HS-27A (cell line): ENCODE data around the gene PRR16.
"Not testable (repeated sequence)": the region's sequence is repeated elsewhere in the genome, so short reads cannot be mapped to it uniquely, and the experiment has no call there.

Source experiments
- DNase-seq: peaks from one replicate; pipeline ENCODE4 v3.0.0-alpha.2; 2012; ENCODE audit warnings: low read depth, missing footprints

The PRR16 gene

GRCh38 chr5:120463991-120464626, at the start of gene PRR16:
TSS of gene PRR16 (plus strand) at chr5:120464300.
- DNase-seq = no peak

DNA sequence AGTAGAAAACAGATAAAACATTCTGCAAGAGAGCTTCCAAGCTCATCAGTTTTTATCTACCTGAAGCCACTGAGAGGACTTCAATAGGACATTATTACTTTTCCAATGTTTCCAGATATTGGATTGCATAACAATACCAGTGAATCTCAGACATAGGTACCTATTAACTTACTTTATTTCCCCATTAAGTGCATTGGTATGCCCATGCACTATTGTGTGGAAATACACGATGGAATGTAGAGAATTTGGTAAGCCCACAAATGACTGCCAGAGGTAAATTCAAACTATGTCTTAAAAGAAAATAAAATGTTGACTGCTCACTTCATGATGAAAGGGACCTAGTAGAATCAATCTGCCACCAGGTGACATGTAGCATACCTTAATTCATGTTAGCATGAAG, 48.1 kb upstream of the PRR16 start:
- no peak for DNase-seq

DNA sequence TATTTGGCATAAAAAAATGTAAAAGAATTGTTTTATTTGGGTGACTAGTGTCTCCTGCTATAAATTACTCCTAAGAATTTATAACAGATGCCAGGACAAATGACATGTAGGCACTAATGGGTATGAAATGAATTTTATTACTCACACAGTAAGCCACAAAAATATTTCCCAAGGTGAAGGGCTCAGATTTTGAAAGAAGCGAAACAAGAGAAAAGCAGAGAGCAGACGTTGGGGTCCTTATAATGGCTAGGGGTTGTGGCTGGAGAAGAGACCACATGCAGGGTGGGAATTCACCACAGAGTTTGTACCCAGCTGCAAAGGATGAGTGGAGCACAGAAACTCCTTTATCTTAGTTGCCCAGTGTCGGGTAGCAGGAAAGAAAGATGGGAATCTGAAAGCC, 45.0 kb upstream of the PRR16 start:
- DNase-seq = no peak

- DNase-seq = not testable (repeated sequence)
Observed at GRCh38 chr5:120426633-120427275, 37.3 kb upstream of the PRR16 start.

GRCh38 chr5:120430572-120430971, 33.5 kb upstream of the PRR16 start:
- no peak for DNase-seq

DNA sequence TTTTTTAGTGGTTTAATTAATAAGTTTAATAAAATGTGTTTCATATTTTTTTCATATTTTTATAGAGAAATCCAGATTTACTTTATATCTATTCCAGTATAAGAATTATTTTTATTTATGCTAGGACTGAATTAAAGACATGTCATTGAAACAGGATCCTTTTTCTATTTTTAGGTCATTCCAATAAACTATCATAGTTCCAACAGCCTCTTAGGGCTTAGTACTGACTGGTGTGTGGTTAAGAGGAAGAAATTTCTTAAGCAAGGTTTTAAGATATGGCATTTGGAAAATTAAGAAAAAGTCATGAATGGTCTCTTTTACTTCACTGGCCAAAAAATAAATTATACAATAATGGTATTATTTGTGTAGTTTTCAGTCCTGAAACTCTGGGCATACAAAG, 31.2 kb upstream of the PRR16 start:
- no peak for DNase-seq

DNA sequence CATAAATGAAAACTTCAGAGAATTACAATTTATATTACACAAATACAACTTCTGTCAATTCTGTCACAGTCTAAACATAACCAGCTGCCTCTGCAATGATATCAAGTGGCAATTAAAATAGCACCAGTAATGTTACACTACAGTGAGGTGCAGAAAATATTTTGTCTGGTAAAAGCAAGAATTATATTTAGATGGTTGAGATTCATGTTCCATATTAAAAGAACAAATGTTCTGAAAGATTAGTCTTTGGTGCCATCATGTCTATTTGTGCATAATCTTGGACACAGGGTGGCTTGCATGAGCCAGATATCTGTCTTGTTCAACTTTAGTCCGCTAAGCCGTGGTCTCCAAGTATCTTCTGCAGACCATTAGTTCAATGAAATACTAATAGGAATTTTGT, 29.0 kb upstream of the PRR16 start:
- DNase-seq = no peak

DNA sequence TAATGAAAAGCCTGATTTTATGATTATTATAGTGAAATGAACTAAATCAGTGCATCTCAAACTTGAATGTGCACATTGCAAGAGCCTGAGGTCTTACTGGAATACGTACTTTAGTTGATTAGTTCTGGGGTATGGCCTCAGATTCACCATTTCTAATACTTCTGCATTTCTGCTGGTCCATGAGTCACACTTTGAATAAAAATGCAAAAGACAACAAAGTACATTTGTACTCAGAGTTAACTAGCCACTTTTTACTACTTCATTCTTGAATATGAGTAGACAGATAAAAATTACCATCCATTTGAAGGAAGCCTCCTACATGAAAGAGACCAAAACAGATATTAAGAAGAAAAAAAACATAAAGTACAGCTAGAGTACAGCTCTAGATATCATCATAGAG, 27.1 kb upstream of the PRR16 start:
- DNase-seq = no peak

GRCh38 chr5:120442694-120443093, 21.4 kb upstream of the PRR16 start:
- no peak for DNase-seq

DNA sequence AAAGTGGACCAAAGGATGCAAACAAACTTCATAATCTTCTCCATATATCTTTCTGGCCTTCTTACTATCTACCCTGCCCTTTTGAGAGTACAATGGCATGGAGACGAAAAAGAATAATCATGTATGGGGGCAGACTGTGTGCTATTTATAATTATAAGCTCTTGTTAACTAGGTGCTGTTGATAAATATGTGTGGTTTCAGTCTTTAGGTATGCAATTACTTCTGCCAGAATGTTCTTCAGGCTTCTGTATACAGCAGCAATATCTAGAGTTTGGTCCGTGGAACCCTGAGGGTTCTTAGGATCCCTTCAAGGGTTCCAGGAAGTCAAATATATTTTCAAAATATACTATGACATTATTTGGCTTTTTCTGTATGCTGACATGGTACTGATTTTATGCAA, 20.5 kb upstream of the PRR16 start:
- no peak for DNase-seq

GRCh38 chr5:120446068-120446492, 18.0 kb upstream of the PRR16 start:
- no peak for DNase-seq

GRCh38 chr5:120446901-120447300, 17.2 kb upstream of the PRR16 start:
- no peak for DNase-seq

DNA sequence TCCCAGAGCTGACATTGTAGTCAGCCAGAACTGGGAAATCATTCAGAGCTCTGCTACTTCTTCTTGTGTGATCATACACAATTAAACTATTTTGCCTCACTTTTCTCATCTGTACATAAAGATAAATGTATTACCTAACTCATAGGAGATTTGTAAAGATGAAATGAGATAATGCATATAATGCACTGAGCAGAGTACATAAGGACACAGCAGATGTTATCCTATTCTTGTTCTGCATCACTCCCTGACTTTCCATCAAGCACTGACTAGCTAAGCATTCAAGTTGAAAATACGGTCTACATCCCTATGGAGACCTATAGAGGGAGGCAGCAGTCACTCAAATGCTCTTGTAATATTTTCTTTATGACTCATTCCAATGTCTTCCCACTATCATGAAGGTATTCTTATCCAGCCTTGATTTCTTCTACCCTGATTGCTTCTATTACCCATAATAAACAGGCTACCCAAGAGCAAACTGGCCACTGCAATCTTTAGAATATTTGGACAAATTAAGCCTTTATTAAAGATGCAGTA, 16.3 kb upstream of the PRR16 start:
- no peak for DNase-seq

DNA sequence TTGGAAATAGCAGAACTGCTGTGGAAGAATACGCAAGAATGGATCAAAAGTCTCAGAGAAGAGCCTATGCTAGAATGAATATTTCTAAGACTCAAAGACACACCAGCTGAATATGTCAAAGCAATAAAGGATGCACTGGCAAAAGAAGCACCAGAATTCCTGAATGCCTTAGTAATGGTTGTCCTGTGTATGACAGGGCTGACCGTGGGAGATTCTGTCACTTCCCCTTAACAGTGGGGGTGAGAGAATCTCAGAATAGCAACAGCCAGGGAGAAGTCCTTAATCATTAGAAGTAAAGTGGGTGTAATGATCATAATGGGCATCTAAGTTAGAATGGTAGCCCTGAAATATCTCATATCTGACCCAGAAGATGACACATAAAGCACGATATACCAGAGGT, 14.6 kb upstream of the PRR16 start:
- DNase-seq = no peak

DNA sequence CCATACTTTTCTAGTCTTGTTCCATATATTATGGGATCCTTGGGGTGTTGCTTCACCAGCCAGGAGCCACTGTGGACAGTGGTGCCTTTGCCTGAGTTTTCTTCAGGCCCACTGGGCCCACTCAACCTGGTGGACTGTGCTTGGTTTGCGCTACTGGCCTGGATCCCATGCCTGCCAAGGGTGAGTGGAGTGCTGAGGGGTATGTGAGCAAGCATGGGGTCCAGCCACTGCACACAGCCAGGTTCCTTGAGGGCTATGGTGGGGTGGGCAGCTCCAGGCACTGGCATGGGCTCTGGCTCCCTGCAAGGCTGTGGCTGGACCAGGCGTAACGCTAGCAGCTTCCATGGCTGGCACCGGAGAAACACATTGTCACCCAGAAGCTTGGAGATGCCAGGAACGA, 13.2 kb upstream of the PRR16 start:
- no peak for DNase-seq

DNA sequence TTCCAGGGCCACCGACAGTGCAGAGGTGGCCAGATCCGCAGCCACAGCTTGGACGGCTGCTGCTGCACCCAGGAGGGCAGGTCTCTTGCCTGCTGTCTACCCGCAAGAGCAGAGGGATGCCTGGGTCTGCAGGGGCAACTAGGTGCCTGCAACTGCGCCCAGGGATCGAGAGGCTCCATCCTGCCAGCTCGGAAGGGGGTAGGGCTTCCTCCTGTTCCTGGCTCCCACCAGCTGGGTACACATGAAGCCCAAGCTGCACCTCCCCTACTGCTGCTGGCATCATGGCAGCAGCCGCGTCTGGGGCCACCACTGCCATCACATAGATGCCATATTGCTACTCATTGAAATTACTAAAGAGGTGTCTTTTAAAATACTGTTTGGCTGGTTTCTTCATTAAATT, 12.7 kb upstream of the PRR16 start:
- DNase-seq = no peak

GRCh38 chr5:120452471-120452870, 11.6 kb upstream of the PRR16 start:
- DNase-seq = no peak

DNA sequence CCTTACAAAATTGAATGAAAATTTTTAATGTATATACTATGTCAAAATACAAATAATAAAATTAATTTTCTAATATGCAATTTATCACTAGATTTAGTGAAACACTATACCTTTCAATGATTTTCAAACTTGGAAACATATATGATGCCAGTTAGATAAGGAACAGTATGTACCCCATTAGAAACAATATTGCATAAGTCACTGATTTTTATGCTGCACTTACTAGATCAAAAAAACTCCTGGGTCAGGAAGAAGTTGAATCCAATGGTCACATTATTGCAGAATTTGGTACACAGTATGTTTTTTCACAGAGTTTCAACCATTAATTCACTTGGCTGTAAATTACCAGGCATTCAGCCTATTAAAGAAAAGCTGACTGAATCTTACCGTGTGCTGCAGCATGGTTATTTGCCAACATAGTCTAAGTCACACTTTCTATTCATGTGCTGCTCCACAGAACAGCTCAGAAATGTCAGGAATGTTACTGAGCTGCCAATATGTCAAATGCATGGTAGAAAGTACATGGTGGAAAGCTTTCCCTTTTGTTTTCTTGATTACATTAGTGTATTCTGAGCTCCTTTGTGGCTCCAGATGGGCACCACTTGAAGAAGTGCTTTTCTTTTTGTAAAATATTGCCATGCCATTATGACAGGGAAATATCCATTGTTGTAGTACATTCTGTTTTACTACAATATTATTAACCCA, 9.9 kb upstream of the PRR16 start:
- DNase-seq = no peak

DNA sequence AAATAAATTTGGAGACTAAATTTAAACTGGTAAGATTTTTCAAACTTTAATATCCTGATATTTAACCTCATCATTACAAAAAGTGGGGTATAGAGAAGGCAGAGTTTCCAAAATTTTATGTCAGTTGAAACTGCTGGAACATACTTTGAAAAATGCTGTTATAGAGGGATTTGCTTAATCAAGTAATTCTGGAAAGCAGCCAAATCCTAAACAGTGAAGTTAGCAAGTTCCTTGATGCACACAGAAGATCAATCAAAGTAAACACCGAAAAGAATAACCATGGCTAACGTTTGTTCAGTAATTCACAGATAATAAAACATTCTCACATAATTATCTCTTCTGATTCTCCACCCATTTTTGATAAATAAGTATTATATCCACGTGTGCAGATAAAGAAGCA, 8.1 kb upstream of the PRR16 start:
- no peak for DNase-seq

DNA sequence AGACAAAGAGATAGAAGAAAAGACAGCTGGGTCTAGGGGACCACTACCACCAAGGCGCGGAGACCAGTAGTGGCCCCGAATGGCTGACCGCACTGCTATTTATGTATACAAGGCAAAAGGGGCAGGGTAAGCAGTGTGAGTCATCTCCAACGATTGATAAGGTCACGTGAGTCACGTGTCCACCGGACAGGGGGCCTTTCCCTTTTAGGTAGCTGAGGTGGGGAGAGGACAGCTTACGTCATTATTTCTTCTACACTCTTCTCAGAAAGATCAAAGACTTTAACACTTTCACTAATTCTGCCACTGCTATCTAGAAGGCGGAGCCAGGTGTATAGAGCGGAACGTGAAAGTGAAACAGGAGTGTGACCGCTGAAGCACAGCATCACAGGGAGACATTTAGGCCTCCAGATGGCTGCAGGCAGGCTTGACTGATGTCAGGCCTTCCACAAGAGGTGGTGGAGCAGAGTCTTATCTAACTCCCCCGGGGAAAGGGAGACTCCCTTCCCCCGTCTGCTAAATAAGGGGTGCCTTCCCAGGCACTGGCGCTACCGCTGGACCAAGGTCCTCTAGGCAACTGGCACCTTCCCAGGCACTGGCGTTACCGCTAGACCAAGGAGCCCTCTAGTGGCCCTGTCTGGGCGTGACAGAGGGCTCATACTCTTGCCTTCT, 6.1 kb upstream of the PRR16 start:
- DNase-seq = no peak

GRCh38 chr5:120458508-120458847, 5.6 kb upstream of the PRR16 start:
- not testable (repeated sequence) for DNase-seq

DNA sequence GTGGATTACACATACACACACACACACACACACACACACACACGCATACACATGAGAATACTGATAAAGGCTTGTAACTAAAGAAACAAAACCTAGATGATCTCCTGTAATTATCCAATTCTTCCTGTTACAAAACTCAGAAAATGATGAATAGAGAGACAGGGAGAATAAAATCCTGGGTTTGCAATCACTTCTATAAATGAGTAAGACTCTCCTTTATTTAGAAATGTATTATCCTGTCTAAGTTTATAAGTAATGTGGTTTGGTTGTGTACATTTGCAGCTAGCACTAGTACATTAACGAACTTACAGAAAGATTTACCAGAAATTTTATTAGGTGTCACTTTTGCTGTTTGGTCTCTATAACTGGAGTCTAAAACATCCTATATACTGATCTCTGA, 2.8 kb upstream of the PRR16 start:
- no peak for DNase-seq
